ENCODE measurements around the gene EPB41. TPM values are rescaled to one million over a fixed set of nuclear protein-coding genes. Genes with fewer than 3 reads are reported as not detected.

EPB41 gene
- total and polyA plus RNA-seq, 2 of the 8 experiments (the other 6 are each of a cell fraction or from before 2014, with no cell fraction given): 36.7 to 109 TPM

DNA sequence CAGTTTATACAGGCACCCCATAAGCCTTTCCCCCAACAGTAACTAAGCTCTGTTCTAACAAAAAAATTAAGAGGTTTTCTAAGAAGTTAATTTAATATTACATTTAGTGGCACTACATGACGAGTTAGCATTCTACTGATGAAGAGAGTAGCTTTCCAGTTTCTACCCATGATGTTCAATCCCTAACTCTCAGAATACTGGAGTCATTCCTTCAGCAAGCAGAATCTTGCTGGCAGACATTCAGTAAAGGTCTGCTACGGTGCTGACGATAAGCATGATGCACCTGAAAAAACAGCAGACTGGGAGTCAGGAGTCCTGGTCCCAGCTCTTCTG, 242.9 kb downstream of the EPB41 start:
- Histone ChIP-seq H2AFZ (ENCODE audit: low read length) (no peak overlapping the region), H2BK120ac (replicated peaks; ENCODE audit: low read depth, low read length) (no peak overlapping the region), H3K4me1 (replicated peaks in 1 of 4; ENCODE audit: control insufficient read depth in 3 of 4, insufficient read depth in 4 of 4, low read length in 3 of 4) (no peaks in the 10 kb centered on the region; a peak in 3 of 7 replicates), H4K20me1 (replicated peaks in 1 of 2; ENCODE audit: control insufficient read depth in 1 of 2, insufficient read depth in 2 of 2, low read length in 2 of 2) (no peaks in the 10 kb centered on the region), H4K5ac (ENCODE audit: insufficient read length, low read depth, low read length) (no peak overlapping the region), H3K9ac (replicated peaks in 1 of 4; ENCODE audit: extremely low read depth in 1 of 4, low read depth in 3 of 4, low read length in 3 of 4) (no peak overlapping the region), H3K36me3 (ENCODE audit: control insufficient read depth in 2 of 4, insufficient read depth in 4 of 4, low read length in 3 of 4) (peaks cover 16 to 89% (median 52%) of the 10 kb centered on the region in 4 experiments), H3K4me2 (ENCODE audit: insufficient read depth in 1 of 2, low read depth in 2 of 2, low read length in 2 of 2) (no peak overlapping the region), H2AK5ac (ENCODE audit: low read depth, low read length) (no peak overlapping the region), H3K4me3 (ENCODE audit: extremely low read depth in 1 of 4, insufficient read depth in 2 of 4, low read depth in 3 of 4, low read length in 4 of 4) (no peak overlapping the region), H3K56ac (replicated peaks; ENCODE audit: insufficient read length, low read depth, low read length) (no peak overlapping the region), H3K18ac (ENCODE audit: extremely low read depth, low read length) (no peak overlapping the region), H3K23me2 (ENCODE audit: low read depth, low read length) (no peaks in the 10 kb centered on the region), H3K79me1 (ENCODE audit: low read depth, low read length) (no peaks in the 10 kb centered on the region), H2BK15ac (ENCODE audit: low read length) (no peak overlapping the region), H3K23ac (ENCODE audit: insufficient read length) (no peak overlapping the region), H3K14ac (ENCODE audit: insufficient read length) (no peak overlapping the region), H2BK12ac (ENCODE audit: low read depth, low read length) (no peak overlapping the region), H3K4ac (replicated peaks; ENCODE audit: insufficient read length, low read depth, low read length) (no peak overlapping the region), H3K27ac (ENCODE audit: low read depth, low read length) (no peak overlapping the region), H3K9me3 (ENCODE audit: insufficient read depth in 2 of 2, low read depth in 1 of 2, low read length in 1 of 2) (no peaks in the 10 kb centered on the region), H2BK20ac (ENCODE audit: low read length) (no peak overlapping the region), H2BK5ac (ENCODE audit: low read depth, low read length) (no peak overlapping the region), H4K8ac (ENCODE audit: extremely low read depth, insufficient read depth, low read length) (no peak overlapping the region), H3K27me3 (replicated peaks in 1 of 4; ENCODE audit: control insufficient read depth in 3 of 4, extremely low read depth in 1 of 4, insufficient read depth in 3 of 4, low read length in 3 of 4) (no peaks in the 10 kb centered on the region), H3K79me2 (ENCODE audit: control insufficient read depth in 1 of 2, insufficient read depth in 2 of 2, low read length in 2 of 2) (peaks cover 0 to 38% of the 10 kb centered on the region in 2 experiments; a peak in 3 of 4 replicates), H4K91ac (replicated peaks; ENCODE audit: insufficient read length, low read length) (no peak overlapping the region)
- DNase-seq (ENCODE audit: low read depth in 1 of 2, low spot score in 2 of 2) (no peak), FAIRE-seq (no peak)
- ChIA-PET POLR2A (ENCODE audit: partially characterized antibody) (interaction anchor here (1.0 to 2.8 kb wide), 7 partner anchors 9 to 37 kb away, joined by 3 to 16 read pairs (median 4); partner anchors contain the start of gene SRSF4), CTCF (ENCODE audit: partially characterized antibody) (interaction anchor here (1.3 to 3.1 kb wide), 5 partner anchors 10 to 45 kb away, joined by 3 to 7 read pairs (median 5); no protein-coding TSS in a partner anchor)
- 96% methylated on average over 3 of the region's 3 CpGs; no CpG with 5 or more reads in 1 of the 2 experiments for WGBS, 2 experiments (ENCODE audit: extremely low coverage in 1 of 2, insufficient coverage in 1 of 2, insufficient read length in 1 of 2, insufficient replicate concordance in 2 of 2, low coverage in 1 of 2, low lambda C conversion rate in 2 of 2, missing lambda C conversion rate in 1 of 2)
- no peak for TF ChIP-seq SRF (IDR thresholded peaks at IDR 0.05; ENCODE audit: low read depth, low read length)
- TF ChIP-seq, protein P1, sequence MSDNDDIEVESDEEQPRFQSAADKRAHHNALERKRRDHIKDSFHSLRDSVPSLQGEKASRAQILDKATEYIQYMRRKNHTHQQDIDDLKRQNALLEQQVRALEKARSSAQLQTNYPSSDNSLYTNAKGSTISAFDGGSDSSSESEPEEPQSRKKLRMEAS (IDR thresholded peaks at IDR 0.05): no peak
- no peak for TF ChIP-seq CBX5 (IDR thresholded peaks at IDR 0.05; ENCODE audit: low read depth, low read length)
- TF ChIP-seq CTBP2 (IDR thresholded peaks at IDR 0.05; ENCODE audit: borderline replicate concordance, insufficient read depth, insufficient read length, low read length): no peak
- TF ChIP-seq EGR1 (IDR thresholded peaks at IDR 0.05; ENCODE audit: borderline replicate concordance, low read depth, low read length): no peak
- TF ChIP-seq TEAD4 (IDR thresholded peaks at IDR 0.05; ENCODE audit: low read depth, low read length): no peak
